Urothelium cell line (cell line): ENCODE results near the gene SQOR.
"Not testable (repeated sequence)": the region's sequence is repeated elsewhere in the genome, so short reads cannot be mapped to it uniquely, and the experiment has no call there.

Experiments used
- DNase-seq: peaks from one replicate; pipeline ENCODE4 v3.0.0; 2011; ENCODE audit warnings: low spot score, mixed read lengths
- FAIRE-seq: peaks from 2 replicates; lab custom pipeline; 2011; peaks lifted over from hg19 to GRCh38; lab: Jason Lieb, UNC

SQOR gene

GRCh38 chr15:45630917-45631691, 3.7 kb upstream of the SQOR start:
- FAIRE-seq: no peak
- peak; percentile 41 for DNase-seq

GRCh38 chr15:45631776-45632175, 3.1 kb upstream of the SQOR start:
- DNase-seq: no peak
- FAIRE-seq: no peak

GRCh38 chr15:45635191-45635638, 386 bp downstream of the SQOR start:
- DNase-seq: peak; percentile 39
- no peak for FAIRE-seq

GRCh38 chr15:45635763-45636292, 999 bp downstream of the SQOR start:
- DNase-seq: no peak
- no peak for FAIRE-seq

- FAIRE-seq (no peak), DNase-seq (no peak)
Measured at GRCh38 chr15:45637141-45637540, 2.3 kb downstream of the SQOR start.

GRCh38 chr15:45637552-45638033, 2.8 kb downstream of the SQOR start:
- no peak for DNase-seq
- FAIRE-seq: no peak

- FAIRE-seq: no peak
- peak; percentile 65 for DNase-seq
Measured at GRCh38 chr15:45640616-45641015, 5.8 kb downstream of the SQOR start.

- no peak for DNase-seq
- FAIRE-seq: no peak
Measured at GRCh38 chr15:45641374-45641781, 6.5 kb downstream of the SQOR start.

- DNase-seq (peak; percentile 26), FAIRE-seq (no peak)
Measured at GRCh38 chr15:45641999-45642932, 7.4 kb downstream of the SQOR start.

- DNase-seq: no peak
- FAIRE-seq: no peak
Measured at GRCh38 chr15:45644437-45644836, 9.6 kb downstream of the SQOR start.

GRCh38 chr15:45645026-45645980, 10.5 kb downstream of the SQOR start:
- no peak for DNase-seq
- FAIRE-seq: no peak

- DNase-seq (no peak), FAIRE-seq (no peak)
Measured at GRCh38 chr15:45646220-45646619, 11.4 kb downstream of the SQOR start.

- no peak for DNase-seq
- no peak for FAIRE-seq
Measured at GRCh38 chr15:45647828-45648227, 13.0 kb downstream of the SQOR start.

GRCh38 chr15:45648521-45649200, 13.8 kb downstream of the SQOR start:
- FAIRE-seq: no peak
- peak; percentile 64 for DNase-seq

- not testable (repeated sequence) for FAIRE-seq, DNase-seq
Measured at GRCh38 chr15:45650007-45650406, 15.2 kb downstream of the SQOR start.

GRCh38 chr15:45650889-45651525, 16.2 kb downstream of the SQOR start:
- no peak for DNase-seq
- FAIRE-seq: no peak

- DNase-seq (no peak), FAIRE-seq (no peak)
Measured at GRCh38 chr15:45653702-45654424, 19.0 kb downstream of the SQOR start.

GRCh38 chr15:45654749-45655148, 19.9 kb downstream of the SQOR start:
- DNase-seq (no peak), FAIRE-seq (no peak)
